Measurements from ENCODE around the gene FCHSD2.
A peak's percentile ranks its signal among the peaks of the same experiment; 100 is the strongest.
"Not testable (repeated sequence)": the region's sequence is repeated elsewhere in the genome, so short reads cannot be mapped to it uniquely, and the experiment has no call there.

The FCHSD2 gene

GRCh38 chr11:73147771-73148681 lies 5.9 kb upstream of the FCHSD2 start:
- H3K4me3 ChIP-seq (ENCODE audit: low read length), result no peak overlapping the region
- no peak for TF ChIP-seq ZNF274 (IDR thresholded peaks at IDR 0.05; ENCODE audit: low read depth, low read length)

- no peak overlapping the region for H3K4me3 ChIP-seq (ENCODE audit: low read length)
- TF ChIP-seq ZNF274 (IDR thresholded peaks at IDR 0.05; ENCODE audit: low read depth, low read length), result no peak
Observed at GRCh38 chr11:73145986-73146575, 4.0 kb upstream of the FCHSD2 start.

GRCh38 chr11:73143126-73143838 lies 1.2 kb upstream of the FCHSD2 start:
- no peak for TF ChIP-seq ZNF274 (IDR thresholded peaks at IDR 0.05; ENCODE audit: low read depth, low read length)
- peak overlapping the region; percentile 24; the same call in 1 of the 2 replicates for H3K4me3 ChIP-seq (ENCODE audit: low read length)

GRCh38 chr11:73141309-73142127 lies 600 bp downstream of the FCHSD2 start:
- H3K4me3 ChIP-seq (ENCODE audit: low read length), result peak overlapping the region; percentile 85
- TF ChIP-seq ZNF274 (IDR thresholded peaks at IDR 0.05; ENCODE audit: low read depth, low read length), result no peak

- no peak for TF ChIP-seq ZNF274 (IDR thresholded peaks at IDR 0.05; ENCODE audit: low read depth, low read length)
- peak overlapping the region; percentile 85 for H3K4me3 ChIP-seq (ENCODE audit: low read length)
Observed at GRCh38 chr11:73141031-73141308, 1.1 kb downstream of the FCHSD2 start.

GRCh38 chr11:73140213-73141030 lies 1.7 kb downstream of the FCHSD2 start:
- TF ChIP-seq ZNF274 (IDR thresholded peaks at IDR 0.05; ENCODE audit: low read depth, low read length), result no peak
- H3K4me3 ChIP-seq (ENCODE audit: low read length), result peak overlapping the region; percentile 85

GRCh38 chr11:73139476-73140198 lies 2.5 kb downstream of the FCHSD2 start:
- H3K4me3 ChIP-seq (ENCODE audit: low read length), result peak overlapping the region; percentile 85; the same call in 1 of the 2 replicates
- TF ChIP-seq ZNF274 (IDR thresholded peaks at IDR 0.05; ENCODE audit: low read depth, low read length), result no peak

- no peak for TF ChIP-seq ZNF274 (IDR thresholded peaks at IDR 0.05; ENCODE audit: low read depth, low read length)
- peak overlapping the region; percentile 49; the same call in 1 of the 2 replicates for H3K4me3 ChIP-seq (ENCODE audit: low read length)
Observed at GRCh38 chr11:73137944-73138274, 4.2 kb downstream of the FCHSD2 start.

- no peak for TF ChIP-seq ZNF274 (IDR thresholded peaks at IDR 0.05; ENCODE audit: low read depth, low read length)
- H3K4me3 ChIP-seq (ENCODE audit: low read length), result peak overlapping the region; percentile 49; the same call in 1 of the 2 replicates
Observed at GRCh38 chr11:73137262-73137943, 4.7 kb downstream of the FCHSD2 start.

GRCh38 chr11:73136722-73137121 lies 5.4 kb downstream of the FCHSD2 start:
- not testable (repeated sequence) for H3K4me3 ChIP-seq (ENCODE audit: low read length)

GRCh38 chr11:73135346-73136284 lies 6.5 kb downstream of the FCHSD2 start:
- H3K4me3 ChIP-seq (ENCODE audit: low read length), result no peak overlapping the region
- no peak for TF ChIP-seq ZNF274 (IDR thresholded peaks at IDR 0.05; ENCODE audit: low read depth, low read length)

GRCh38 chr11:73132349-73132748 lies 9.8 kb downstream of the FCHSD2 start:
- H3K4me3 ChIP-seq (ENCODE audit: low read length), result not testable (repeated sequence)
